Stimulated activated CD8-positive, alpha-beta memory T cell treated with anti-CD3 and anti-CD28 coated beads, Interleukin-12 subunit alpha, Interleukin-12 subunit beta, amount 100 ng/mL, for 24 hours (primary cell): ENCODE measurements around the gene PHACTR3.

ENCODE experiments used
- DNase-seq: peaks from one replicate; pipeline ENCODE4 v3.0.0-alpha.2; 2020; ENCODE audit errors: extremely low read depth

The PHACTR3 gene

GRCh38 chr20:59777331-59777725 lies 173.0 kb downstream of the PHACTR3 start:
- DNase-seq: no peak

GRCh38 chr20:59777814-59778575 lies 173.7 kb downstream of the PHACTR3 start:
- DNase-seq: no peak

GRCh38 chr20:59778615-59779200 lies 174.4 kb downstream of the PHACTR3 start:
- DNase-seq: no peak

GRCh38 chr20:59779656-59780380 lies 175.5 kb downstream of the PHACTR3 start:
- no peak for DNase-seq

- DNase-seq: no peak
These were observed 176.3 kb downstream of the PHACTR3 start for GRCh38 chr20:59780494-59781185.

GRCh38 chr20:59781226-59781625 lies 176.9 kb downstream of the PHACTR3 start:
- no peak for DNase-seq

- DNase-seq: no peak
These were observed 178.8 kb downstream of the PHACTR3 start for GRCh38 chr20:59782986-59783640.

- DNase-seq: no peak
These were observed 179.3 kb downstream of the PHACTR3 start for GRCh38 chr20:59783641-59784010.

GRCh38 chr20:59784365-59784764 lies 180.0 kb downstream of the PHACTR3 start:
- no peak for DNase-seq

- no peak for DNase-seq
These were observed 180.7 kb downstream of the PHACTR3 start for GRCh38 chr20:59784791-59785668.

GRCh38 chr20:59785669-59785959 lies 181.3 kb downstream of the PHACTR3 start:
- DNase-seq: no peak

GRCh38 chr20:59785986-59786795 lies 181.9 kb downstream of the PHACTR3 start:
- no peak for DNase-seq

GRCh38 chr20:59786801-59787537 lies 182.6 kb downstream of the PHACTR3 start:
- DNase-seq: no peak

GRCh38 chr20:59787538-59787890 lies 183.2 kb downstream of the PHACTR3 start:
- no peak for DNase-seq

GRCh38 chr20:59788196-59788735 lies 183.9 kb downstream of the PHACTR3 start:
- DNase-seq: no peak

GRCh38 chr20:59788811-59789397 lies 184.6 kb downstream of the PHACTR3 start:
- no peak for DNase-seq

GRCh38 chr20:59789686-59790085 lies 185.3 kb downstream of the PHACTR3 start:
- DNase-seq: no peak

- no peak for DNase-seq
These were observed 186.0 kb downstream of the PHACTR3 start for GRCh38 chr20:59790346-59790745.

- DNase-seq: no peak
These were observed 188.0 kb downstream of the PHACTR3 start for GRCh38 chr20:59792300-59792699.
